Measurements from ENCODE around the gene APLP2. TPM values are rescaled to one million over a fixed set of nuclear protein-coding genes. Genes with fewer than 3 reads are reported as not detected.

The APLP2 gene
- total and polyA plus RNA-seq, 9 of the 15 experiments (the other 6 are each of a cell fraction or from before 2014, with no cell fraction given) = 17.4 to 164 (median 118) TPM

GRCh38 chr11:130187096-130187495 is 117.4 kb downstream of the APLP2 start:
- Histone ChIP-seq H2AFZ (ENCODE audit: low read depth, low read length) (no peak overlapping the region), H3K4me2 (ENCODE audit: insufficient read depth, low read length) (no peak overlapping the region), H3K9me3 (replicated peaks; ENCODE audit: control insufficient read depth, insufficient read depth, low read depth, low read length) (no peaks in the 10 kb centered on the region), H3K79me2 (ENCODE audit: control insufficient read depth, insufficient read depth, low read length) (no peaks in the 10 kb centered on the region), H3K4me1 (replicated peaks in 1 of 2; ENCODE audit: control insufficient read depth in 2 of 2, insufficient read depth in 2 of 2, low read length in 2 of 2) (peaks cover 0 to 15% of the 10 kb centered on the region in 2 experiments; a peak in 1 of 5 replicates), H3K9ac (ENCODE audit: insufficient read depth in 1 of 2, low read depth in 2 of 2, low read length in 2 of 2) (no peak overlapping the region), H4K20me1 (replicated peaks; ENCODE audit: control insufficient read depth, insufficient read depth, low read length) (no peaks in the 10 kb centered on the region; the same call in none of the 2 replicates), H3K27ac (ENCODE audit: extremely low read depth, low read depth, low read length) (no peak overlapping the region), H3K4me3 (no peak overlapping the region), H3K27me3 (ENCODE audit: control insufficient read depth in 2 of 2, insufficient read depth in 2 of 2, low read length in 2 of 2) (peaks cover 35 to 60% of the 10 kb centered on the region in 2 experiments), H3K36me3 (ENCODE audit: control insufficient read depth, insufficient read depth, low read length) (no peaks in the 10 kb centered on the region), H3K9me1 (ENCODE audit: control insufficient read depth, insufficient read depth, low read length) (no peaks in the 10 kb centered on the region)
- CTCF ChIA-PET (ENCODE audit: low intra/inter-chr PET ratio) = no interaction called here
- WGBS (ENCODE audit: insufficient coverage, low coverage, missing lambda C conversion rate) = 10% methylated on average over 13 of the region's 13 CpGs
- in situ Hi-C loops (cut with MboI) (no loop called here), intact Hi-C loops (cut with micrococcal nuclease) (no loop called here)
- POLR2A ChIA-PET = no interaction called here
- DNase-seq (ENCODE audit: extremely low read depth in 1 of 4, low spot score in 3 of 4) (no peak), ATAC-seq (no peak), FAIRE-seq (no peak)
- no peak for TF ChIP-seq MAZ (CRISPR knock-in tag; conservative IDR thresholded peaks at IDR 0.05 in 1 of 2, IDR thresholded peaks at IDR 0.05 in 1 of 2)
- no peak for TF ChIP-seq MEF2D (tag; conservative IDR thresholded peaks at IDR 0.05; ENCODE audit: low read depth)
- no peak for TF ChIP-seq BACH1 (tag; IDR thresholded peaks at IDR 0.05)
- no peak for TF ChIP-seq FOXJ2 (tag; IDR thresholded peaks at IDR 0.05)
- no peak for TF ChIP-seq HINFP (tag; conservative IDR thresholded peaks at IDR 0.05; ENCODE audit: low read depth)
- TF ChIP-seq JUN (IDR thresholded peaks at IDR 0.05; ENCODE audit: borderline replicate concordance, low read depth, low read length) = no peak
- no peak for TF ChIP-seq JUN (CRISPR knock-in tag; IDR thresholded peaks at IDR 0.05; ENCODE audit: borderline replicate concordance)
- no peak for TF ChIP-seq ADNP (tag; IDR thresholded peaks at IDR 0.05)
- TF ChIP-seq CEBPB (tag; IDR thresholded peaks at IDR 0.05) = no peak
- no TSS peak for BruUV-seq (replicated peaks)
